Mesothelial cell of epicardium (in vitro differentiated cells): Measurements from ENCODE around the gene NPFFR1. TPM values are rescaled to one million over a fixed set of nuclear protein-coding genes. Genes with fewer than 3 reads are reported as not detected.

Experiments used
- DNase-seq, 2 experiments: peaks; one replicate each; pipeline ENCODE4 v3.0.0; 2021; ENCODE audit warnings: low spot score in 2 of 2; ENCODE audit not compliant: unreplicated experiment in 2 of 2
- H3K27ac Mint-ChIP-seq: 2 replicates; pipeline ENCODE4 v1.8.0; 2021; ENCODE audit warnings: mixed read lengths
- H3K27me3 Mint-ChIP-seq: 2 replicates; pipeline ENCODE4 v1.8.0; 2021; ENCODE audit warnings: low read depth, mixed read lengths
- H3K36me3 Mint-ChIP-seq: 2 replicates; pipeline ENCODE4 v1.8.0; 2021; ENCODE audit warnings: mixed read lengths
- H3K4me1 Mint-ChIP-seq: 2 replicates; pipeline ENCODE4 v1.8.0; 2021; ENCODE audit warnings: mixed read lengths
- H3K4me3 Mint-ChIP-seq: 2 replicates; pipeline ENCODE4 v1.8.0; 2021; ENCODE audit warnings: mild to moderate bottlenecking, moderate library complexity, mixed read lengths
- H3K9me3 Mint-ChIP-seq: 2 replicates; pipeline ENCODE4 v1.8.0; 2021; ENCODE audit warnings: mixed read lengths
- CTCF ChIP-seq: fragments of 200-600 bp; sonication (generic); IDR thresholded peaks from one replicate; pipeline ENCODE4 v1.5.0; 2021; ENCODE audit warnings: antibody characterized with exemption; ENCODE audit not compliant: unreplicated experiment
- total RNA-seq: library from RNA; stranded (reverse); gene quantifications from 3 replicates; pipeline ENCODE4 v1.2.1, GENCODE V29; 2021

The NPFFR1 gene
- total RNA-seq, 1 donor from 2014 or later = 0.13 TPM

- H3K27me3 Mint-ChIP-seq = no peaks in the 10 kb centered on the region
- H3K4me1 Mint-ChIP-seq = no peaks in the 10 kb centered on the region
- no peak overlapping the region for H3K4me3 Mint-ChIP-seq
- DNase-seq = no peak
- H3K27ac Mint-ChIP-seq = no peak overlapping the region
- H3K9me3 Mint-ChIP-seq = no peaks in the 10 kb centered on the region
- no peak for TF ChIP-seq CTCF
- H3K36me3 Mint-ChIP-seq = no peaks in the 10 kb centered on the region
These were observed 28.4 kb upstream of the NPFFR1 start for GRCh38 chr10:70312249-70312648.

GRCh38 chr10:70311698-70312097 lies 27.9 kb upstream of the NPFFR1 start:
- Mint-ChIP-seq H3K27me3 (no peaks in the 10 kb centered on the region), H3K4me1 (no peaks in the 10 kb centered on the region), H3K9me3 (no peaks in the 10 kb centered on the region), H3K4me3 (no peak overlapping the region), H3K27ac (no peak overlapping the region), H3K36me3 (no peaks in the 10 kb centered on the region)
- no peak for DNase-seq
- no peak for TF ChIP-seq CTCF

- Mint-ChIP-seq H3K9me3 (no peaks in the 10 kb centered on the region), H3K27ac (no peak overlapping the region), H3K4me3 (no peak overlapping the region), H3K4me1 (no peaks in the 10 kb centered on the region), H3K36me3 (no peaks in the 10 kb centered on the region), H3K27me3 (no peaks in the 10 kb centered on the region)
- TF ChIP-seq CTCF = no peak
- DNase-seq = no peak
These were observed 25.9 kb upstream of the NPFFR1 start for GRCh38 chr10:70309661-70310060.

- H3K27me3 Mint-ChIP-seq = no peaks in the 10 kb centered on the region
- no peaks in the 10 kb centered on the region for H3K36me3 Mint-ChIP-seq
- H3K27ac Mint-ChIP-seq = no peak overlapping the region
- no peaks in the 10 kb centered on the region for H3K4me1 Mint-ChIP-seq
- no peak overlapping the region for H3K4me3 Mint-ChIP-seq
- H3K9me3 Mint-ChIP-seq = no peaks in the 10 kb centered on the region
- no peak for TF ChIP-seq CTCF
- DNase-seq = no peak
These were observed 24.6 kb upstream of the NPFFR1 start for GRCh38 chr10:70308121-70309060.

- no peak for DNase-seq
- Mint-ChIP-seq H3K27me3 (no peaks in the 10 kb centered on the region), H3K27ac (no peak overlapping the region), H3K9me3 (no peaks in the 10 kb centered on the region), H3K4me3 (no peak overlapping the region), H3K36me3 (no peaks in the 10 kb centered on the region), H3K4me1 (no peaks in the 10 kb centered on the region)
- no peak for TF ChIP-seq CTCF
These were observed 23.2 kb upstream of the NPFFR1 start for GRCh38 chr10:70306886-70307520.
